GM21515 (cell line): ENCODE measurements around the gene ABHD17C.
"Not testable (repeated sequence)": the region's sequence is repeated elsewhere in the genome, so short reads cannot be mapped to it uniquely, and the experiment has no call there.

Source experiments
- ATAC-seq: cut with Tn5 transposase; IDR thresholded peaks from one replicate; pipeline ENCODE4 v1.9.1; 2021; ENCODE audit not compliant: unreplicated experiment

ABHD17C gene

DNA sequence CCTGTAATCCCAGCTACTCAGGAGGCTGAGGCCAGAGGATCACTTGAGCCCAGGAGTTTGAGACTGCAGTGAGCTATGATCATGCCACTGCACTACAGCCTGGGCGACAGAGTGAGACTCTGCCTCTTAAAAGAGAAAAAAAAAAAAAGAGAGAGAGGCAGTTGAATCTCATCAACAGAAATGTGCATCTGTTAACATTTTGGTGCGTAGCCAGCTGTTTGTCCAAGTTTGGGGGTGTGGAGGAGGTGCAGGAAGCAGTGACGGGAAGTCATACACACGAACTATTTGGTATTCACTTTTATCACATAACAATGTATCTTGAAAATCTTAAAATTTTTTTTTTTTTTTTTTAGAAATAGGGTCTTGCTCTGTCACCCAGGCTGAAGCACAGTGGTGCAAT, 65.8 kb downstream of the ABHD17C start:
- no peak for ATAC-seq

DNA sequence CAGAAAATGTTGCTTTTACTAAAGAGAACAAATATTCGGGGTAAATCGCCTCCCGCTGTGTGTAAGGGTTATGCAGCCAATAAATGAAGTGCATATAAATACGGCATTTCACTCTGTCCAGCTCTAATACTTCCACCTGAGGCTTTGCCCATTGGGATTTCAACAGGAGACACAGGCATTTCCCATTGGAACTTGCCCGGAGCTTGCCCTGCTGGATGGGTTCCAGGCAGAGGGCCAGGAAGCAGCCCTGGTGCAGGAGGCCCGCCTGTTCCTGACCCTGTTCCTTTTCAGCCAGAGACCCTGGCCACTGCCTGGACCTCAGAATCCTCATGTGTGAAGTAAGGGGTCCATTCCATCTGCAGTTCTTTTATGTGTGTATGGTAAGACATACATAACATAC, 66.6 kb downstream of the ABHD17C start:
- no peak for ATAC-seq

DNA sequence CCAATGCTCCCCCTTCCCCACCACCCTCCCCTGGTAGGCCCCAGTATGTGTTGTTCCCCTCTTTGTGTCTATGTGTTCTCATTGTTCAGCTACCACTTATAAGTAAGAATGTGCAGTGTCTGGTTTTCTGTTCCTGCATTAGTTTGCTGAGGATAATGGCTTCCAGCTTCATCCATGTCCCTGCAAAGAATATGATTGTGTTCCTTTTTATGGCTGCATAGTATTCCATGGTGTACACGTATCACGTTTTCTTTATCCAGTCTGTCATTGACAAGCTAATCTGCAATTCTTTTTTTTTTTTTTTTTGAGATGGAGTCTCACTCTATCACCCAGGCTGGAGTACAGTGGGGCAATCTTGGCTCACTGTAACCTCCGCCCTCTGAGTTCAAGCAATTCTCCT, 68.1 kb downstream of the ABHD17C start:
- ATAC-seq, result not testable (repeated sequence)

DNA sequence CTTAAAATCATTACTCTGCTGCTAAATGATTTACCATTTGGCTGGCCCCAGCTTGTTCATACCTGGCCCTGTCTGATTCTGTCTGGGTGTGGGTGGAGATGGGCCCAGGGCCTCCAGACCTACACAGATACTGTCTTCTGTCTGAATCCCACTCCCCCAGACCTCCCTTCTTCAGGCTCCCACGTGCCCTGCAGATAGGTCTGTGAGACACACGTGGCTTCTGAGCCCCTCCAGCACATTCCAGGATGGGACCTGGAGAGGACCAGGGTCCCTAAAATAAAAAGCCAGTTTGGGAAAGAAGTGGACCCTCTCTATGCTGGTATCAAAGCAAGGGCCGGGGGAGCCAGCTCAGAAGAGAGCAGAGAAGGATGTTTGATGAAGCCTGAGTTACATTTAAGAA, 69.4 kb downstream of the ABHD17C start:
- ATAC-seq, result no peak

DNA sequence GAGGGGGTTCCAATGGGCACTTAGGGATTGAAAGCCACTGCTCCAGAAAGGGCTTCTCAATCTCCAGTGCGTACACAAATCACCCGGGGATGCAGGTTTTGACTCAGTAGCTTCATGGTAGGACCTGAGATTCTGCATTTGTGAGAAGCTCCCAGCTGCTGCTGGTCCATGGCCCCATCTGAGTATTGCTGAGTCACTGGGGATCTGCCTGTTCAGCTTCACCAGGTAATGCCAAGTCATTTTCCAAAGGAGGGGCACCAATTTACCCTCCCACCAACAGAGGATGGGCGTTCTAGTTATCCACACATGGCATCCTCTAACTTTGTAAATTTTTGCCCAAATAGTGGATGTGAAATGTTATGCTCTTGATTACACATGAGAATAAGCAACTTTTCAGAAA, 71.2 kb downstream of the ABHD17C start:
- no peak for ATAC-seq

DNA sequence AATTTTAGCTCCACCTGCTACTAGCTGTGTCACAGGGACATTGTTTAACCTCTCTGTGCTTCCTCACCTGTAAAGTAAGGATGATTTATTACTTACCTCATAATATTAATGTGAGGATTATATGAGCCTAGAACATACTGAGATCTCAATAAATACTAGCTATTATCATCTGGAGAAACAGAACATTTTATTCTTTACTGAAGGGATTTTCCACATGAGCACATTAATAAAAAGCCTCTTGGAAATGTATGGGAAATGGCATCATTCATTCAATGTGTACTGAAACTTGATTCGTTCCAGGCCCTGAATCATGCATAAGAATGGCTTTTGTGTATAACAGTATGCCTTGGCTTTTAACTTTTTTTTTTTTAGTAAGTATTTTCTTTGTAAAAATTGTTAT, 73.0 kb downstream of the ABHD17C start:
- ATAC-seq, result no peak

DNA sequence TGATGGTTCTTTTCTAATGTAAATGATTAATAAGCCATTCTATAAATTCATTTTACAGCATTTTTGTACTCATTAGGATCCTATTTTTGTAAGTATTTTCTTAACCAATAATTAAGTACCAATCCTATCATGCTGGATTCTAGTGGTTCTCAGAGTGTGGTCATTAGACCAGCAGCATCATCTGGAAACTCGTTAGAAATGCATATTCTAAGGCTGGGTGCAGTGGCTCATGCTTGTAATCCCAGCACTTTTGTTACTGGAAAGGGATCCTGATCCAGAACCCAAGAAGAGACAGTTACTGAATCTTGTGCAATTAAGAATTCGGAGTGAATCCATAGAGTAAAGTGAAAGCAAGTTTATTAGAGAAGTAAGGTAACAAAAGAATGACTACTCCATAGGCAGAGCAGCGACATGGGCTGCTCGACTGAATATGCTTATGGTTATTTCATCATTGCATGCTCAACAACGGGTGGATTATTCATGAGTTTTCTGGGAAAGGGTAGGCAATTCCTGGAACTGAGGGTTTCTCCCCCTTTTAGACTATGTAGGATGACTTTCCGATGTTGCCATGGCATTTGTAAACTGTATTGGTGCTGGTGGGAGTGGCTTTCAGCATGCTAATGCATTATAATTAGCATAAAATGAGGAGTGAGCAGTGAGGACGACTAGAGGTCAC, 74.2 kb downstream of the ABHD17C start:
- ATAC-seq, result no peak

DNA sequence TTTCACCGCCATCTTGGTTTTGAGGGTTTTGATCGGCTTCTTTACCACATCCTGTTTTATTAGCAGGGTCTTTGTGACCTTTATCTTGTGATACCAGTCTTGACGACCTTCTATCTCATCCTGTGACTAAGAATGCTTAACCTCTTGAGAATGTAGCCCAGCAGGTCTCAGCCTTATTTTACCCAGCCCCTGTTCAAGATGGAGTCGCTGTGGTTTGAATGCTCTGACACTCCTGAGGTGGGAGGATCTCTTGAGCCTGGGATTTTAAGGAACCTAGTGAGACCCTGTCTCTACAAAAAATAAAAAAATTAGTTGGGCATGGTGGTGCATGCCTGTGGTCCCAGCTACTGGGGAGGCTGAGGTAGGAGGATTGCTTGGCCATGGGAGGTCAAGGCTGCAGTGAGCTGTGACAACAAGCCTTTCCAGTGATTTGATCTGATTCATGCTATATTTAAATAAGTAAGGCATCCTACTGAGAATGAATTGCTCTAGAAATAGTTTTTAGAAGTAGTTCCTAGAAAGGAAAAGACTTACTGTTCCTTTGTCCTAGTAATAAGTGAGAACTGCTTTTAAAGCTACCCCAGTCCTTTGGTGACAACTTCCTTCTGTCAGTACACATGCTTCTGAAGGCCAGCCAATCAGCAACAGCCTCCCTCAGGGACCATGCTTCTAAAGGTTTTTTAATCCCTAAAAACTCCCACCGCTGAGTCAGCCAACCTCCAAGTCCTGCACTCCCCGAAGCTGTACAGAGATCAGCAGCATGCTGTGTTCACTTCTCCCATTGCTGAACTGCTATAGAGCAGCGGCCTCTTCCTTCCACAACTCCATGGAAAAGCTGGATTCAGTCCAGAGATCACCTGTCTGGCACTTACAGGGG, 75.0 kb downstream of the ABHD17C start:
- no peak for ATAC-seq

DNA sequence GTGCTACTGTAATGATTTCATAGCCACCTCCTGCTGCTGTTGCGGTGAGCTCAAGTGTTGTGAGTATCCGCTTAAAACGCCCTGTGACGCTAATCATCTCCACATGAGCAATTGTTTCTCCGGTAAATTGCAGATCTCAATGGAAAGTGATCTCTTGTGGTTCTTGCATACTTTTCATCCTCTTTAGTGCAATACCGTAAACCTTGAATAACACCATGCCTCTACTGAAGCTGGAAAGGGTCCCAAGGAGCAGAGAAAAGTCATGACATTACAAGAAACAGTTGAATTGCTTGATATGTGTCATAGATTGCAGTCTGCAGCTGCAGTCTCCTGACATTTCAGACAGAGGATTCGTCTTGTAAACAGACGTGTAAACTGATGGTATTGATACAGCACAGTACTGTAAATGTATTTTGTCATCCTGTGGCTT, 78.0 kb downstream of the ABHD17C start:
- ATAC-seq, result no peak

DNA sequence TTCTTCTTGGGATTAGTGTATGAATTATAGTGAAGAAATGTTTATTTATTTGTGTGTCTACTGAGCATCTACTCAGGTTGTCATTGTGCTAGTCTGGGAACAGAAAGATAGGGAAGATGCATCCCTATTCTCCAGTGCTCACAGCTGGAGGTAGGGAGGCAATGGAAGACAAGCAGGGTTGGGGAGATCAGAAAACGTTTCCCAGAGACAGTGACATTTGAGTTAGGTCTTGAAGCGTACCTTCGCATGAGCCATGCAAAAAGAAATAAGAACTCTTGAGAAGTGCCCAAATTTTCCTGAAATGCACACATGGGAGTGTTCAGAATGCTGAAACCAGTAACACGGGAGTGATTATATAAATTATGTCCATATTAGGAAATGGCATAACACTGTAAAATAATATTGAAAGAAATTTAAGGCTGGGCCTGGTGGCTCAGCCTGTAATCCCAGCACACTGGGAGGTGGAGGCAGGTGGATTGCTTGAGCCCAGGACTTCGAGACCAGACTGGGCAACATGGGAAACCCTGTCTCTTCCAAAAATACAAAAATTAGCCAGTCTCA, 78.8 kb downstream of the ABHD17C start:
- ATAC-seq, result no peak

DNA sequence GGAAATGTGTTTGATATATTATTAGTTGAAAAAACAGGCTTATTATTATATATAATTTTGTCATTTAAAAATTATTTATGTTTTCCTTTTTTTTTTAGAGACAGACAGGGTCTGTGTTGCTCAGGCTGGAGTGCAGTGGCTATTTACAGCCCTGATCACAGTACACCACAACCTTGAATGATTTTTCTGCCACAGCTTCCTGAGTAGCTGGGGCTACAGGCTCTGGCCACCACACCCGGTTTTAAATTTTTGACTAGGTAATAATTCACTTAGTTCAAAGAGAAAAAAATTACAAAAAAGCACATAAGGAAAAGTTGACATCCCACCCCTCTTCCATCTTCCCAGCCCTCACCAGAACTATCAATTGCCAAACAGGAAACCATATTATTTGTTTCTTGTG, 79.4 kb downstream of the ABHD17C start:
- no peak for ATAC-seq

DNA sequence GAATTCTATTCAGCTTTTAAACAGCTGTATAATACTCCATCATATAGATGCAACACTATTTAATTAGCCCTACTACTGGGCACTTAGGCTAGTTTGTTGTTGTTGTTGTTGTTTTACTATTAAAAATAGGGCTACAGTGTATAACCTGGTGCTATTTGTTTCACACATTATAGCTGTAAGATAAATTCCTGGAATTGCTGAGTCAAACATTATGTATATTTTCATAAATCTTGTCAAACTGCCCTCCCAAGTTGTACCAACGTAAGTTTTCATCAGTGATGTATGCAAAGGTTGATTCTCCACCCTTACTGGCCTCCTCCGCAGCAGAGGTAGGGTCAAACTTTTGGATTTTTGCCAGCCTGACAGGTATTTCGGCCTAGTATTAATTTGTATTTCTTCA, 80.2 kb downstream of the ABHD17C start:
- ATAC-seq, result no peak

DNA sequence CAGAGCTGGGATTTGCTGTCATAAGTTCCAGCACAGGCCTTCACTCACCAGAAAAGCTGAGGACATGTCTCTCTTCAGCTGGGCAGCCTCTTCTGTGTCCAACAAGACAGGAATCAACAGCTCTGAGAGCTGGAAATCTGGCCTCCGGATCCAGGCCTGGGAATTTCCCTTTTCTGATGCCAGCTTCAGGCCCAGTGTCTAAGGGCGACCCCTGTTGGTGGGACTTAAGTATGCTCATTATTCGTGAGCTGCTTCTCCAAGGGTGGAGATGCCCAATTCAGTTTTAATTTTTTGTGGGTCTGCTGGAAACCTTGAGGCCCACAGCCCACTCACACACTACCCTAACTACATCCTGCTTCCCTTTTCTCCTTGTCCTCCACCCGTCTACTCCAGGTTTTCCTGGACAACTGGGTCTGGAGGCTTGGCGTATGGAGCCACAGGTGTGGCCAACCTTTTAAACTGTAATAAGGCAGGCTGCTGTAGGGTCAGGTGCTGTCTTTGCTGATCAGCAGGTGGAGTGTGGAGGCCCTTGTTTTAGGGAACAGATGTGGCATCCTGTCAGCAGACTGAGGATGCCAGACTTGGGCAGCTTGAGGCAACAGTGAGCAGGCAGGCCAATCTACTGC, 81.4 kb downstream of the ABHD17C start:
- ATAC-seq, result no peak

DNA sequence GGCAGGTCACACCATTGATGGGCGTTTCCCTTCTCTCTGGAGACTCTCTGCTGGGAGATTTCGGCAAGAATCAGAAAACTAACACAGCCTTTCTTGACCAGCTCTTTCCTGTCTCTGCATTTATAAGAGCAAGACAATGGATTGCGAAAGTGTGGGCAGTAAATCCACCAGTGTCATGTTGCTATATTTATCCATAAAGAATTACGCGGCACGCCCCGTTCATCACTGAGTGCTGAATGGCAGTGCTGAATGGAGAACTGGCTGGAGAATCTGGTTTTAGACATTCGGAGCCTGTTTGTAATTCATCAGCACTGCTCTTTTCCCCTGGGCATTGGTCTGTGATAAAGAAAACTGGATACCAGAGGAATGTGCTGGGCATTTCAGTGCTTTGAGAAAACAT, 82.0 kb downstream of the ABHD17C start:
- no peak for ATAC-seq

DNA sequence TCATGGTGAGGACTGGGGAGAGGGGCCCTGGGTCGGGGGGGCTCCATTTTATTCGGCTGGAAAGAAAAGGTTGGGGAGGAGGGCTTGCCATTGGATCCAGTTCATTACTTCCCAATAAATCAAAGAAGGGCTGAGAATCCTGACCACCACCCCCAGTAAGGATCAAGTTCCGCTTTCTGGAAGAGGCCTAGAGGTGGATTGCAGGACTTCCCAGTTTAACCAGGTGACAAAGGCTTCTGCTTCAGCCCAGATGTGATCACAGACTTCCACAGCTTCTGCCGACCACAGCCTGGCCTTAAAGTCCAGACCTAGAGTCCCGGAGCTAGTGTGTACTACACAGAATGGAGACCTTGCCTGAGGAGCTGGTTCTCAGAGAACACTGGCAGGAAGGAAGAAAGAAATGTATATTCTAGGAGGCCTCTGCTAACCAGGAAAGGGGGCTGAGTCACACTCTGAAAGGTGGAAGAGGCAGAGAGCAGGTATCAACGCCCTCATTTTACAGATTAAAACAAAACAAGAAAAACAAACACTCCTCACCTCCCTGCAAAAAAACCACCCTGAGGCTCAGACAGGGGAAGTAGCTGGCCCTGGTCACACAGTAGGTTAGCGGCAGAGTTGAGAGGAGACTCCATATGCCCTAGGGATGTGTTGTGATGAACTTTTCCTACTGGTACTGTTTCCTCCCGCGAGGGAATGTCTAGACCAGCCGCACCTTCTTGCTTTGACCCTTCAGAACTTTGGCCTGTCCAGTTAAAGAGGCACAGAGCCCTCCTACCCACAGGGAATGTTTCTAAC, 82.9 kb downstream of the ABHD17C start:
- no peak for ATAC-seq

DNA sequence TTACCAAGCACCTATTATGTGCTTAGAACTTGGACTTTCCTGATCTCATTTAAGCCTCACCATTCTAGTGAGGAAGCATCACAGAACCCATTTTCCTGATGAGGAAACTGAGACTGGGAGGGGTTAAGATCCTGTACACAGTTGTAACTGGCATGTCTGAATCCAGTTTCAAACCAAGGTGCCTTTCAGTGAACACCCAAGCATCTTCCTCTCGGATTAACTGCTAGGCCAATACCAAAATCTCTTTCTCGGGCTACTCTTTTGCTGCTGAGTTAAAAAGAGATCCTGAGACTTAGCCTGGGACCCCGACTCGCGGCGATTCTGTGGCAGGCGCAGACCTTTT, 83.5 kb downstream of the ABHD17C start:
- ATAC-seq, result no peak

DNA sequence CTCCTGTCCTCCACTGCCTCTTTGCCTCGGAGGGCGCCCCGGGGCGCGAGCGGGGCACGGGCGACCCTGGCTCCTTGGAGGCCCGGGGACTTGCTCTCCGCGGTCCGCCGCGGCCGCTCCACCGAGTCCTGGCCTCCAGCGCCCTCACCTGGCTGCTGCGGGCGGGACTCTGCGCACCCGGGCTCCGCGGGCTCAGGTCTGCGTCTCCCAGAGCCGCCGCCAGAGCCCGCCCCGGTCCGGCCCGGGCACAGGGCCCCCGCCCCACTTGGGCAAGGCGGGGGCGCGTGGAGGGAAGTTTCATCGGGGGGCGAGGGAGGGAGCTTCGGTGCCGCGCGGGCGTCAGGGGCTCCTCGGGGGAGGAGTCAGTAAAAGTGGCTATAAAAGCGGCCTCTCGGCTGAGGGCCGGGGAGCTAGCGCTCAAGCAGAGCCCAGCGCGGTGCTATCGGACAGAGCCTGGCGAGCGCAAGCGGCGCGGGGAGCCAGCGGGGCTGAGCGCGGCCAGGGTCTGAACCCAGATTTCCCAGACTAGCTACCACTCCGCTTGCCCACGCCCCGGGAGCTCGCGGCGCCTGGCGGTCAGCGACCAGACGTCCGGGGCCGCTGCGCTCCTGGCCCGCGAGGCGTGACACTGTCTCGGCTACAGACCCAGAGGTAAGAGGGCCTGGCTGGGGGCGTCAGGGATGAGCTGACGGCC, 84.0 kb downstream of the ABHD17C start, which contains the start of gene CEMIP:
CEMIP (plus strand) TSS at position 407 of the 694 bp plus-strand sequence. CDS start 94,510 bp downstream, outside the sequence.
- ATAC-seq, result no peak

DNA sequence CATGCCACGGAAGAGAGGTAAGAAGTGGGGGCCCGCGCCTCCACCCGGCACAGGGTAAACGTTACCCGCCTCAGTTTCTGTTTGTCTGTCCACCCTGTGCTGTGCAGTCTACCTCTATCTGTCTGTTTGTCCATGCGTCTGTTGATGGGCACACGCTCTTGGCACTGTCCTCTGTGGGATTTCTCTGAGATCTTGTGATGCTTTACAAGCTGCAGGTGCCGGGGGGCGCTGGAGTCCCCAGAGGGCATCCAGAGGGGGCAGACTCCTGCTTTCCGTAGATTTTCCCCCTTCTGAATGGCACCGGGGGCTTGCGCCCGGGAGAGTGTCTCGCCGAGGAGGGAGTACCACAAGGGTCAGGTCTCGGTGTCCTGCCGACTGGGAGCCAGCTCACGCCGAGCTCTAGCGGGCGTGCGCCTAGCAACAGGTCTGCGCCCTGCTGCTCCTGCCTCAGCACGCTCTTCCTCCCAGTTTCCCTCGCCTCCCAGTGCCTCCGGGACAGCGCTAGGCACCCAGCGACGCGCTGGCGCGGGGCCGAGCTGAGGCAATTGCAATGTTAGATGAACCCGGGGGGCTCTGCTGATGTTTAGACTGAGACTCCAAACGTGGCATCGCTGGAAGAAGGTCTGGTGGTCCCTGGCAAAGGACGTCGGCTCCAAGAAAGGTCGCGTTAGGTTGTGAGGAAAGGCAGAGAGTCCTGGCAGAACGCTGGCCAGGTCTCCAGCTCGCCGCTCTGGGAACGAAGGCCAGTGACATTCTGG, 84.7 kb downstream of the ABHD17C start:
- no peak for ATAC-seq

DNA sequence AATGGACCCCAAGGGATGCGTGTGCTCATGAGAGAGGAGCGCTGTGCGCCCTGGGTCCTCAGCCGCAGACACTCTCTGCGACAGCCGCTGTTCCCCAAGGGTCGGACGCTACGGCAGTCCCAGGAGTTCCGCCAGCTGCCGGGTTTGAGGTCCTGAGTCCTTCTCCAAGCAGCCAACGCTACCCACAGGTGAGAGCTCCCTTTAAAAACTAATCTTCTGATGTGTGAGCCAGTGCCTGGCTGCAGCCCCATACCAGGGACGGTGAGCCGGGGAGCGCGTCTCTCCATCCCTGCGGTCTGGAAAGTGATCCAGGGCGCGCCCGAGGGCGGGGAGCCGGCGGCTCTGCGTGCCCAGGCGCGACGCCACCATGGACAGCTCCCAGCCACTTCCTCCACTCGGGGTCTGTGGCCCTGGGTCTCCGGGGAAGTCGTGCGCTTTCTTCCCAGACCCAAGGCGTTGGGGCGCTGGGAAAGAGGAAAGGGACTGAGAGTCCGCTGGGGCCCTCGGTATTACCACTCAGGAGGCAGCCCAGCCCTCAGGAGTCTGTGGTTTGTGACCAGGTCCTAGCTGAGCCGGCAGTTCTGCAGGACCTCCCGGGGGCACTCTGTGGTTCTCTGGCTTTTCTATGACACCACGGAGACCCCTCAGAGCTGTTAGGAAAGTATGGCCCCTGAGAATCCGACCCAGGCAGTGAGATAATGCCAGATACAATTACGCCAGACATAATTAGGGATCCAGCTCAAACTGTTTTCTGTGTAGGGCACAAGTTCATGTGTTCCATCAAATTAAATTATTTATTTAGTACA, 85.5 kb downstream of the ABHD17C start:
- no peak for ATAC-seq
